CD8-positive, alpha-beta memory T cell (primary cell): ENCODE results near the gene ANKS3. TPM values are rescaled to one million over a fixed set of nuclear protein-coding genes. Genes with fewer than 3 reads are reported as not detected.

ENCODE experiments used
- CTCF ChIA-PET: fragments of 350-600 bp; sonication (Branson Sonifier 250); formaldehyde crosslinking; loops from one replicate; lab custom pipeline; 2021; ENCODE audit warnings: antibody characterized with exemption; lab: Charles Lee
- POLR2A ChIA-PET: fragments of 350-600 bp; sonication (Branson Sonifier 250); formaldehyde crosslinking; loops from one replicate; lab custom pipeline; 2021; ENCODE audit warnings: antibody characterized with exemption; lab: Charles Lee
- DNase-seq, 5 donors: peaks; one replicate each; pipeline versions ENCODE4 v3.0.0 to v3.0.0-alpha.2; 2020 to 2022; ENCODE audit warnings: mixed read lengths in 1 of 5
- H3K27ac ChIP-seq: one replicate; pipeline ENCODE4 v1.7.0; 2013; ENCODE audit warnings: low read depth, mild to moderate bottlenecking, low read length, moderate library complexity
- H3K27me3 ChIP-seq: 2 replicates; pipeline ENCODE4 v1.7.0; 2013; ENCODE audit warnings: low read length, mild to moderate bottlenecking; ENCODE audit not compliant: insufficient read depth, poor library complexity, severe bottlenecking
- H3K36me3 ChIP-seq: 2 replicates; pipeline ENCODE4 v1.7.0; 2013; ENCODE audit warnings: mild to moderate bottlenecking, low read length, moderate library complexity; ENCODE audit not compliant: insufficient read depth
- H3K4me1 ChIP-seq: 2 replicates; pipeline ENCODE4 v1.7.0; 2013; ENCODE audit warnings: mild to moderate bottlenecking, low read length, moderate library complexity; ENCODE audit not compliant: insufficient read depth
- H3K4me3 ChIP-seq: 2 replicates; pipeline ENCODE4 v1.7.0; 2013; ENCODE audit warnings: mild to moderate bottlenecking, low read length
- H3K9me3 ChIP-seq: 2 replicates; pipeline ENCODE4 v1.7.0; 2013; ENCODE audit warnings: mild to moderate bottlenecking, low read length
- H3K27ac Mint-ChIP-seq, 8 donors: one replicate each; pipeline ENCODE4 v1.8.0; 2020 to 2021; ENCODE audit warnings: mixed read lengths in 8 of 8, mild to moderate bottlenecking in 6 of 8, inconsistent platforms in 3 of 8, moderate library complexity in 3 of 8
- H3K27me3 Mint-ChIP-seq, 2 donors: one replicate each; pipeline ENCODE4 v1.8.0; 2020 to 2021; ENCODE audit warnings: mixed read lengths in 2 of 2, mild to moderate bottlenecking in 1 of 2, moderate library complexity in 1 of 2
- H3K36me3 Mint-ChIP-seq, 3 donors: one replicate each; pipeline ENCODE4 v1.8.0; 2020 to 2021; ENCODE audit warnings: mixed read lengths in 3 of 3, inconsistent platforms in 1 of 3, mild to moderate bottlenecking in 1 of 3
- H3K4me1 Mint-ChIP-seq, 3 donors: one replicate each; pipeline ENCODE4 v1.8.0; 2020 to 2021; ENCODE audit warnings: mixed read lengths in 3 of 3, inconsistent platforms in 1 of 3, mild to moderate bottlenecking in 1 of 3
- H3K4me3 Mint-ChIP-seq, 7 donors: one replicate each; pipeline ENCODE4 v1.8.0; 2020 to 2021; ENCODE audit warnings: mixed read lengths in 7 of 7, mild to moderate bottlenecking in 6 of 7, moderate library complexity in 4 of 7, inconsistent platforms in 2 of 7
- H3K9me3 Mint-ChIP-seq, 5 donors: one replicate each; pipeline ENCODE4 v1.8.0; 2020 to 2022; ENCODE audit warnings: mixed read lengths in 5 of 5, mild to moderate bottlenecking in 3 of 5, moderate library complexity in 2 of 5, inconsistent platforms in 1 of 5
- polyA plus RNA-seq: library from polyadenylated mRNA; unstranded; fragments of 300-500 nt; fragmentation: Illumina TruSeq; gene quantifications from one replicate; pipeline ENCODE4 v1.2.3, GENCODE V29; 2021
- total RNA-seq, 2 experiments: library from RNA; stranded (reverse); gene quantifications; one replicate each; pipeline ENCODE4 v1.2.3, GENCODE V29; 2021

The ANKS3 gene
- total and polyA plus RNA-seq, 3 experiments from 2014 or later = 4.3 to 18.5 (median 16.9) TPM

GRCh38 chr16:4693296-4693955 is 40.6 kb downstream of the ANKS3 start, which contains the start of gene NUDT16L1:
TSS of gene NUDT16L1 (plus strand) at chr16:4693562. CDS start at chr16:4693727, 165 bp downstream.
- peak within 1 kb of the TSS; percentile 81 to 94 (median 87) for H3K4me3 Mint-ChIP-seq
- CTCF ChIA-PET = interaction anchor here (0.8 to 3.2 kb wide), 4 partner anchors 10 to 70 kb away, joined by 3 to 9 read pairs (median 4); partner anchors contain the start of gene DNAAF8
- no peaks in the 10 kb centered on the region for H3K9me3 Mint-ChIP-seq
- Histone ChIP-seq H3K4me3 (peak within 1 kb of the TSS; percentile 88), H3K27me3 (no peaks in the 10 kb centered on the region), H3K4me1 (peaks cover 28% of the 10 kb centered on the region), H3K36me3 (peaks cover 14% of the 10 kb centered on the region), H3K9me3 (no peaks in the 10 kb centered on the region), H3K27ac (peak within 1 kb of the TSS; percentile 76)
- DNase-seq = peak; percentile 95 to 99 (median 96)
- H3K4me1 Mint-ChIP-seq = peaks cover 5 to 28% (median 13%) of the 10 kb centered on the region in 3 donors
- peaks cover 0 to 45% (median 0%) of the 10 kb centered on the region in 3 donors for H3K36me3 Mint-ChIP-seq
- H3K27ac Mint-ChIP-seq = peak within 1 kb of the TSS; percentile 80 to 96 (median 89)
- H3K27me3 Mint-ChIP-seq = peaks cover 0 to 4% of the 10 kb centered on the region in 2 donors
- POLR2A ChIA-PET = interaction anchor here (1.0 to 1.4 kb wide), 5 partner anchors 21 to 77 kb away, joined by 3 to 10 read pairs (median 7); partner anchors contain the start of genes DNAAF8 and MGRN1

GRCh38 chr16:4692460-4693295 is 41.4 kb downstream of the ANKS3 start:
- peak overlapping the region; percentile 88 for H3K4me3 ChIP-seq
- Mint-ChIP-seq H3K4me1 (peaks cover 5 to 28% (median 13%) of the 10 kb centered on the region in 3 donors), H3K4me3 (peak overlapping the region; percentile 80 to 94 (median 87)), H3K27ac (peak overlapping the region; percentile 53 to 96 (median 89)), H3K9me3 (no peaks in the 10 kb centered on the region), H3K27me3 (peaks cover 0 to 4% of the 10 kb centered on the region in 2 donors), H3K36me3 (peaks cover 0 to 44% (median 0%) of the 10 kb centered on the region in 3 donors)
- POLR2A ChIA-PET = interaction anchor here (0.6 to 1.4 kb wide), 6 partner anchors 22 to 138 kb away, joined by 3 to 10 read pairs (median 6); partner anchors contain the start of genes ANKS3, DNAAF8 and MGRN1
- CTCF ChIA-PET = interaction anchor here (0.8 to 3.2 kb wide), 4 partner anchors 10 to 69 kb away, joined by 3 to 9 read pairs (median 4); partner anchors contain the start of gene DNAAF8
- peaks cover 28% of the 10 kb centered on the region for H3K4me1 ChIP-seq
- H3K9me3 ChIP-seq = no peaks in the 10 kb centered on the region
- H3K27me3 ChIP-seq = no peaks in the 10 kb centered on the region
- peak in 3 of 5 donors; percentile 12 to 47 (median 30) for DNase-seq
- H3K36me3 ChIP-seq = peaks cover 14% of the 10 kb centered on the region
- H3K27ac ChIP-seq = peak overlapping the region; percentile 57

GRCh38 chr16:4691666-4692412 is 42.2 kb downstream of the ANKS3 start:
- H3K27me3 Mint-ChIP-seq = peaks cover 0 to 4% of the 10 kb centered on the region in 2 donors
- H3K4me3 ChIP-seq = no peak overlapping the region
- peak overlapping the region in 6 of 8 donors; percentile 23 to 94 (median 52) for H3K27ac Mint-ChIP-seq
- CTCF ChIA-PET = interaction anchor here (1.2 kb wide), 1 partner anchor 68 kb away, joined by 3 read pairs; no protein-coding TSS in a partner anchor
- no peaks in the 10 kb centered on the region for H3K9me3 ChIP-seq
- H3K27me3 ChIP-seq = no peaks in the 10 kb centered on the region
- peaks cover 14% of the 10 kb centered on the region for H3K36me3 ChIP-seq
- H3K4me1 ChIP-seq = peaks cover 28% of the 10 kb centered on the region
- no peaks in the 10 kb centered on the region for H3K9me3 Mint-ChIP-seq
- peak overlapping the region in 5 of 7 donors; percentile 42 to 89 (median 53) for H3K4me3 Mint-ChIP-seq
- H3K4me1 Mint-ChIP-seq = peaks cover 5 to 28% (median 13%) of the 10 kb centered on the region in 3 donors
- DNase-seq = peak in 1 of 5 donors; percentile 45
- no peak overlapping the region for H3K27ac ChIP-seq
- H3K36me3 Mint-ChIP-seq = peaks cover 0 to 44% (median 0%) of the 10 kb centered on the region in 3 donors
- POLR2A ChIA-PET = interaction anchor here (0.6 to 0.7 kb wide), 2 partner anchors 43 to 137 kb away, joined by 3 read pairs; partner anchors contain the start of genes ANKS3 and DNAAF8

- Histone ChIP-seq H3K4me1 (peaks cover 28% of the 10 kb centered on the region), H3K36me3 (peaks cover 11% of the 10 kb centered on the region), H3K27me3 (no peaks in the 10 kb centered on the region), H3K27ac (no peak overlapping the region), H3K4me3 (no peak overlapping the region), H3K9me3 (no peaks in the 10 kb centered on the region)
- H3K27me3 Mint-ChIP-seq = peaks cover 0 to 4% of the 10 kb centered on the region in 2 donors
- H3K36me3 Mint-ChIP-seq = peaks cover 0 to 43% (median 0%) of the 10 kb centered on the region in 3 donors
- CTCF ChIA-PET = no interaction called here
- H3K4me1 Mint-ChIP-seq = peaks cover 5 to 28% (median 13%) of the 10 kb centered on the region in 3 donors
- H3K4me3 Mint-ChIP-seq = peak overlapping the region; percentile 39 to 57 (median 48)
- H3K9me3 Mint-ChIP-seq = no peaks in the 10 kb centered on the region
- peak overlapping the region in 6 of 8 donors; percentile 23 to 94 (median 61) for H3K27ac Mint-ChIP-seq
- peak in 1 of 5 donors; percentile 38 for DNase-seq
- POLR2A ChIA-PET = no interaction called here
These were observed 43.0 kb downstream of the ANKS3 start for GRCh38 chr16:4690946-4691665.

GRCh38 chr16:4689864-4690704 is 44.0 kb downstream of the ANKS3 start:
- Mint-ChIP-seq H3K36me3 (peaks cover 0 to 40% (median 0%) of the 10 kb centered on the region in 3 donors), H3K27ac (peak overlapping the region in 2 of 8 donors; percentile 57 to 82), H3K4me1 (peaks cover 5 to 22% (median 8%) of the 10 kb centered on the region in 3 donors), H3K27me3 (peaks cover 0 to under 1% of the 10 kb centered on the region in 2 donors), H3K4me3 (peak overlapping the region in 1 of 7 donors; percentile 18), H3K9me3 (no peaks in the 10 kb centered on the region)
- CTCF ChIA-PET = no interaction called here
- POLR2A ChIA-PET = no interaction called here
- peaks cover 4% of the 10 kb centered on the region for H3K36me3 ChIP-seq
- H3K27ac ChIP-seq = no peak overlapping the region
- DNase-seq = peak in 1 of 5 donors; percentile 45
- H3K9me3 ChIP-seq = no peaks in the 10 kb centered on the region
- H3K4me1 ChIP-seq = peaks cover 21% of the 10 kb centered on the region
- no peak overlapping the region for H3K4me3 ChIP-seq
- H3K27me3 ChIP-seq = no peaks in the 10 kb centered on the region

- Mint-ChIP-seq H3K9me3 (no peaks in the 10 kb centered on the region), H3K4me3 (no peak overlapping the region), H3K4me1 (peaks cover 5 to 16% (median 7%) of the 10 kb centered on the region in 3 donors), H3K27me3 (no peaks in the 10 kb centered on the region), H3K36me3 (peaks cover 0 to 48% (median 0%) of the 10 kb centered on the region in 3 donors), H3K27ac (peak overlapping the region in 1 of 8 donors; percentile 83)
- no peak overlapping the region for H3K4me3 ChIP-seq
- no peaks in the 10 kb centered on the region for H3K36me3 ChIP-seq
- POLR2A ChIA-PET = no interaction called here
- CTCF ChIA-PET = interaction anchor here (0.7 kb wide), 1 partner anchor 23 kb away, joined by 3 read pairs; no protein-coding TSS in a partner anchor
- no peaks in the 10 kb centered on the region for H3K9me3 ChIP-seq
- no peak overlapping the region for H3K27ac ChIP-seq
- peak in 1 of 5 donors; percentile 45 for DNase-seq
- H3K27me3 ChIP-seq = no peaks in the 10 kb centered on the region
- peaks cover 12% of the 10 kb centered on the region for H3K4me1 ChIP-seq
These were observed 44.9 kb downstream of the ANKS3 start for GRCh38 chr16:4689091-4689671.
